A549 (cell line): ENCODE results near the gene BLMH. TPM values are rescaled to one million over a fixed set of nuclear protein-coding genes. Genes with fewer than 3 reads are reported as not detected.

ENCODE experiments used
- ATAC-seq, 2 experiments: fragments of 200-7000 bp in 1 of 2; fragments of >200 bp in 1 of 2; cut with Nextera tagmentation in 1 of 2; cut with Tn5 transposase in 1 of 2; 3 replicates each; pipeline versions ENCODE4 v1.8.0 to v1.9.1; 2018 to 2020; ENCODE audit warnings: mild to moderate bottlenecking in 1 of 2, moderate library complexity in 1 of 2
- CTCF ChIA-PET: fragments of 300-600 bp; sonication (Branson Sonifier 250); formaldehyde crosslinking; extraction: SDS; loops from one replicate; lab custom pipeline; 2021; ENCODE audit warnings: antibody characterized with exemption, inconsistent platforms; lab: Yijun Ruan, JAX
- POLR2A ChIA-PET: fragments of 350-600 bp; formaldehyde crosslinking; extraction: SDS; loops from one replicate; lab custom pipeline; 2021; ENCODE audit warnings: antibody characterized with exemption, inconsistent platforms; lab: Yijun Ruan, JAX
- DNase-seq, 2 experiments: peaks; one replicate each; pipeline versions ENCODE4 v3.0.0 to v3.0.0-alpha.2; 2011 to 2016; ENCODE audit warnings: low read depth in 1 of 2, low spot score in 1 of 2
- FAIRE-seq: peaks from 2 replicates; lab custom pipeline; 2011; peaks lifted over from hg19 to GRCh38; lab: Jason Lieb, UNC
- H3K27ac ChIP-seq, 2 experiments: fragments of >200 bp; sonication (Bioruptor Twin); formaldehyde crosslinking; 3 replicates each; pipeline ENCODE4 v1.5.1; 2016 to 2017
- H3K4me1 ChIP-seq: fragments of >200 bp; sonication (Bioruptor Twin); formaldehyde crosslinking; 3 replicates; pipeline ENCODE4 v1.6.1; 2016
- H3K4me2 ChIP-seq: fragments of >200 bp; sonication (Bioruptor Twin); formaldehyde crosslinking; 3 replicates; pipeline ENCODE4 v1.6.1; 2016
- H3K4me3 ChIP-seq: fragments of >200 bp; sonication (Bioruptor Twin); formaldehyde crosslinking; 3 replicates; pipeline ENCODE4 v1.5.1; 2016
- H3K9me3 ChIP-seq: fragments of >200 bp; sonication (Bioruptor Twin); formaldehyde crosslinking; 3 replicates; pipeline ENCODE4 v1.6.1; 2016
- BCL3 ChIP-seq: fragments of >200 bp; sonication (Bioruptor Twin); formaldehyde crosslinking; IDR thresholded peaks from 3 replicates; pipeline ENCODE4 v1.6.1; 2016
- CBX8 ChIP-seq: fragments of 200-600 bp; sonication (generic); IDR thresholded peaks from 2 replicates; pipeline ENCODE4 v1.6.1; 2016
- CEBPB ChIP-seq, 2 experiments: fragments of >200 bp in 1 of 2; sonication (Bioruptor Twin) in 1 of 2; formaldehyde crosslinking in 1 of 2; IDR thresholded peaks; 2 replicates each; pipeline ENCODE4 v1.6.1; 2012 to 2016
- E2F6 ChIP-seq: IDR thresholded peaks from 2 replicates; pipeline ENCODE4 v1.6.1; 2012; ENCODE audit warnings: low read depth, borderline replicate concordance
- ELK1 ChIP-seq: fragments of 150-350 bp; IDR thresholded peaks from 2 replicates; pipeline ENCODE4 v1.6.1; 2014; ENCODE audit warnings: low read depth, mild to moderate bottlenecking, low read length
- EP300 ChIP-seq, 2 experiments: fragments of >200 bp; sonication (Bioruptor Twin); formaldehyde crosslinking; IDR thresholded peaks; 2 replicates in 1 of 2; 3 replicates in 1 of 2; pipeline ENCODE4 v1.6.1; 2016 to 2017
- FOSL2 ChIP-seq, 2 experiments: fragments of 450-650 bp in 1 of 2; fragments of >200 bp in 1 of 2; sonication (Bioruptor Twin) in 1 of 2; formaldehyde crosslinking; IDR thresholded peaks; 2 replicates each; pipeline versions ENCODE4 v1.5.0 to v1.6.1; 2016 to 2020; ENCODE audit warnings: mild to moderate bottlenecking in 1 of 2, moderate library complexity in 1 of 2
- HDAC2 ChIP-seq: fragments of 200-600 bp; sonication (generic); IDR thresholded peaks from 2 replicates; pipeline ENCODE4 v1.6.1; 2016
- HES2 ChIP-seq: fragments of >200 bp; sonication (Bioruptor Twin); formaldehyde crosslinking; IDR thresholded peaks from 2 replicates; pipeline ENCODE4 v1.6.1; 2016
- HOXB5 ChIP-seq: fragments of 250-450 bp; sonication (Bioruptor Pico); IDR thresholded peaks from 2 replicates; pipeline ENCODE4 v1.5.0; 2020; ENCODE audit warnings: mild to moderate bottlenecking, moderate library complexity
- JUN ChIP-seq, 2 experiments: fragments of >200 bp; sonication (Bioruptor Twin); formaldehyde crosslinking; IDR thresholded peaks; 2 replicates in 1 of 2; 3 replicates in 1 of 2; pipeline ENCODE4 v1.6.1; 2016 to 2017
- KDM1A ChIP-seq: fragments of 200-600 bp; sonication (generic); IDR thresholded peaks from 2 replicates; pipeline ENCODE4 v1.6.1; 2016; ENCODE audit warnings: low read depth, mild to moderate bottlenecking
- KDM5A ChIP-seq: fragments of 200-600 bp; sonication (generic); IDR thresholded peaks from 2 replicates; pipeline ENCODE4 v1.6.1; 2016; ENCODE audit warnings: antibody characterized with exemption, mild to moderate bottlenecking
- MAX ChIP-seq: IDR thresholded peaks from 2 replicates; pipeline ENCODE4 v1.6.1; 2012
- MYC ChIP-seq: IDR thresholded peaks from 2 replicates; pipeline ENCODE4 v1.6.1; 2012; ENCODE audit warnings: mild to moderate bottlenecking, inconsistent platforms, low read length, improper control_type of control experiment, borderline replicate concordance
- NPAS2 ChIP-seq: fragments of 250-450 bp; sonication (Bioruptor Pico); IDR thresholded peaks from 2 replicates; pipeline ENCODE4 v1.8.0; 2022; ENCODE audit warnings: mild to moderate bottlenecking, moderate library complexity, borderline replicate concordance
- NR3C1 ChIP-seq: fragments of >200 bp; sonication (Bioruptor Twin); formaldehyde crosslinking; IDR thresholded peaks from 3 replicates; pipeline ENCODE4 v1.6.1; 2017
- POLR2AphosphoS2 ChIP-seq: conservative IDR thresholded peaks from 2 replicates; pipeline ENCODE4 v1.6.1; 2012; ENCODE audit warnings: low read length, improper control_type of control experiment, inconsistent platforms
- RAD21 ChIP-seq, 2 experiments: fragments of >200 bp in 1 of 2; sonication (Bioruptor Twin) in 1 of 2; formaldehyde crosslinking in 1 of 2; IDR thresholded peaks in 1 of 2; conservative IDR thresholded peaks in 1 of 2; 2 replicates in 1 of 2; 3 replicates in 1 of 2; pipeline ENCODE4 v1.6.1; 2012 to 2018; ENCODE audit warnings: inconsistent platforms in 1 of 2
- REST ChIP-seq: fragments of 200-600 bp; sonication (generic); IDR thresholded peaks from 2 replicates; pipeline ENCODE4 v1.6.1; 2016; ENCODE audit warnings: antibody characterized with exemption, mild to moderate bottlenecking, moderate library complexity
- RNF2 ChIP-seq: fragments of 200-600 bp; sonication (generic); IDR thresholded peaks from 2 replicates; pipeline ENCODE4 v1.6.1; 2016; ENCODE audit warnings: low read depth, mild to moderate bottlenecking, antibody characterized with exemption, moderate library complexity, borderline replicate concordance
- SREBF2 ChIP-seq: fragments of 450-650 bp; IDR thresholded peaks from 2 replicates; pipeline ENCODE4 v1.6.1; 2014; ENCODE audit warnings: mild to moderate bottlenecking, moderate library complexity
- TP53 ChIP-seq: fragments of 250-450 bp; sonication (Bioruptor Pico); IDR thresholded peaks from 2 replicates; pipeline ENCODE4 v1.5.0; 2021; ENCODE audit warnings: mild to moderate bottlenecking, moderate library complexity
- USF2 ChIP-seq: fragments of 450-650 bp; IDR thresholded peaks from 2 replicates; pipeline ENCODE4 v1.6.1; 2014; ENCODE audit warnings: antibody characterized with exemption
- ZFP36 ChIP-seq: fragments of 450-650 bp; IDR thresholded peaks from 2 replicates; pipeline ENCODE4 v1.6.1; 2014; ENCODE audit warnings: borderline replicate concordance; ENCODE audit not compliant: partially characterized antibody
- whole genome bisulfite sequencing: methylation state at CpG from one replicate; pipeline ENCODE4 v1.1.6; 2017; ENCODE audit errors: missing lambda C conversion rate; 5-methylcytosine and 5-hydroxymethylcytosine counted together
- polyA plus RNA-seq, 4 experiments: library from polyadenylated mRNA; depleted of rRNA in 3 of 4; stranded (reverse); fragments of >200 nt; fragmentation: RNase III in 1 of 4; extraction: RNeasy Plus Mini Kit Qiagen cat#74134 plus additional on column Dnase treatment in 1 of 4; gene quantifications; 2 replicates in 3 of 4; 3 replicates in 1 of 4; pipeline ENCODE4 v1.2.3, GENCODE V29; 2011 to 2017

The BLMH gene
- polyA plus RNA-seq, 2 of the 4 experiments (the other 2 are of a cell fraction): 38.5 to 66.4 TPM

- H3K4me2 ChIP-seq: no peak overlapping the region
- DNase-seq (no peak), FAIRE-seq (no peak), ATAC-seq (no peak)
- ChIA-PET CTCF (interaction anchor here (0.6 to 7.6 kb wide), 5 partner anchors 9 to 215 kb away, joined by 3 to 53 read pairs (median 4); partner anchors contain the start of gene SLC6A4), POLR2A (no interaction called here)
- WGBS: 82% methylated on average over 10 of the region's 10 CpGs
- no peak overlapping the region for H3K4me3 ChIP-seq
- H3K9me3 ChIP-seq: no peaks in the 10 kb centered on the region
- H3K4me1 ChIP-seq: peaks cover 3% of the 10 kb centered on the region; the same call in 1 of the 3 replicates
- TF ChIP-seq NPAS2 (no peak), HES2 (no peak), USF2 (no peak), EP300 (IDR thresholded peaks at IDR 0.05) (no peak), HOXB5 (CRISPR knock-in tag) (no peak), CBX8 (no peak), HDAC2 (no peak), POLR2AphosphoS2 (no peak), RNF2 (no peak), SREBF2 (no peak), E2F6 (no peak)
- no peak overlapping the region for H3K27ac ChIP-seq
These were observed 64.9 kb downstream of the BLMH start for GRCh38 chr17:30226878-30227277.

GRCh38 chr17:30225919-30226553 is 65.7 kb downstream of the BLMH start:
- FAIRE-seq (no peak), DNase-seq (no peak), ATAC-seq (no peak)
- WGBS: 67% methylated on average over 15 of the region's 15 CpGs
- no peak overlapping the region for H3K4me3 ChIP-seq
- no peak overlapping the region for H3K27ac ChIP-seq
- H3K4me1 ChIP-seq: peaks cover 3% of the 10 kb centered on the region; the same call in 1 of the 3 replicates
- TF ChIP-seq HOXB5 (CRISPR knock-in tag) (no peak), KDM5A (no peak), KDM1A (no peak), NR3C1 (no peak), REST (no peak), ZFP36 (no peak), JUN (IDR thresholded peaks at IDR 0.05) (no peak)
- ChIA-PET POLR2A (no interaction called here), CTCF (interaction anchor here (0.6 to 7.6 kb wide), 6 partner anchors 10 to 216 kb away, joined by 3 to 53 read pairs (median 6); partner anchors contain the start of gene SLC6A4)
- no peaks in the 10 kb centered on the region for H3K9me3 ChIP-seq
- no peak overlapping the region for H3K4me2 ChIP-seq

GRCh38 chr17:30225112-30225511 is 66.6 kb downstream of the BLMH start:
- FAIRE-seq (no peak), ATAC-seq (no peak), DNase-seq (no peak)
- POLR2A ChIA-PET: no interaction called here
- Histone ChIP-seq H3K4me1 (no peaks in the 10 kb centered on the region; the same call in 2 of the 3 replicates), H3K27ac (no peak overlapping the region), H3K9me3 (no peaks in the 10 kb centered on the region), H3K4me3 (no peak overlapping the region), H3K4me2 (no peak overlapping the region)
- CTCF ChIA-PET: interaction anchor here (1.1 to 7.6 kb wide), 5 partner anchors 11 to 120 kb away, joined by 3 to 53 read pairs (median 6); partner anchors contain the start of gene SLC6A4
- 66% methylated on average over 3 of the region's 3 CpGs for whole genome bisulfite sequencing
- no peak for TF ChIP-seq HOXB5 (CRISPR knock-in tag)
- TF ChIP-seq SREBF2: no peak
- no peak for TF ChIP-seq RAD21 (conservative IDR thresholded peaks at IDR 0.05 in 1 of 2, IDR thresholded peaks at IDR 0.05 in 1 of 2)
- TF ChIP-seq FOSL2 (IDR thresholded peaks at IDR 0.05): no peak
- TF ChIP-seq FOSL2 (CRISPR knock-in tag; IDR thresholded peaks at IDR 0.05): no peak
- no peak for TF ChIP-seq MYC
- no peak for TF ChIP-seq HDAC2
- TF ChIP-seq TP53 (CRISPR knock-in tag): no peak
- TF ChIP-seq MAX: no peak
- TF ChIP-seq BCL3: no peak
- no peak for TF ChIP-seq CEBPB (IDR thresholded peaks at IDR 0.05)
- no peak for TF ChIP-seq ELK1
